K562 (cell line): ENCODE measurements around the gene SMIM29. TPM values are rescaled to one million over a fixed set of nuclear protein-coding genes. Genes with fewer than 3 reads are reported as not detected.
A peak's percentile ranks its signal among the peaks of the same experiment; 100 is the strongest.

Source experiments
- POLR2AphosphoS5 ChIP-seq: IDR thresholded peaks from 2 replicates; pipeline ENCODE4 v1.6.1; 2011; ENCODE audit warnings: mild to moderate bottlenecking, low read depth, low read length, moderate library complexity; ENCODE audit not compliant: control insufficient read depth, insufficient read depth
- polyA plus RNA-seq, 8 experiments: library from polyadenylated mRNA; depleted of rRNA in 4 of 8; stranded (reverse) in 5 of 8; unstranded in 3 of 8; fragments of >200 nt; fragmentation: Nextera tagmentation in 2 of 8; fragmentation: Illumina TruSeq in 1 of 8; extraction: Ambion mirVana in 2 of 8; extraction: Trizol in 1 of 8; gene quantifications; 2 replicates each; pipeline versions ENCODE4 v1.2.1 to v1.2.3, GENCODE V29; 2011 to 2014; ENCODE audit warnings: inconsistent platforms in 1 of 8, missing spikeins in 1 of 8
- total RNA-seq, 7 experiments: library from RNA; depleted of rRNA in 6 of 7; stranded (reverse); fragments of >200 nt in 6 of 7; fragmentation: Illumina TruSeq in 2 of 7; extraction: Trizol in 2 of 7; gene quantifications; 2 replicates each; pipeline versions ENCODE4 v1.2.1 to v1.2.3, GENCODE V29; 2011 to 2021; ENCODE audit warnings: low replicate concordance in 1 of 7
- TF ChIP-seq, protein P1 (sequence below): fragments of 200-400 bp; formaldehyde crosslinking; IDR thresholded peaks from 2 replicates; pipeline ENCODE4 v1.6.1; 2017; ENCODE audit warnings: mild to moderate bottlenecking, low read depth, low read length, moderate library complexity
- TF ChIP-seq, protein P2 (sequence below): fragments of 450-650 bp; IDR thresholded peaks from 2 replicates; pipeline ENCODE4 v1.6.1; 2017; ENCODE audit warnings: antibody characterized with exemption, mild to moderate bottlenecking
- TF ChIP-seq, protein P3 (sequence below): fragments of 450-650 bp; IDR thresholded peaks from 2 replicates; pipeline ENCODE4 v1.6.1; 2018; ENCODE audit warnings: mild to moderate bottlenecking, low read depth; ENCODE audit not compliant: partially characterized antibody

The SMIM29 gene
- total and polyA plus RNA-seq, 9 of the 15 experiments (the other 6 are each of a cell fraction or from before 2014, with no cell fraction given), result 6.5 to 36.7 (median 20.9) TPM

DNA sequence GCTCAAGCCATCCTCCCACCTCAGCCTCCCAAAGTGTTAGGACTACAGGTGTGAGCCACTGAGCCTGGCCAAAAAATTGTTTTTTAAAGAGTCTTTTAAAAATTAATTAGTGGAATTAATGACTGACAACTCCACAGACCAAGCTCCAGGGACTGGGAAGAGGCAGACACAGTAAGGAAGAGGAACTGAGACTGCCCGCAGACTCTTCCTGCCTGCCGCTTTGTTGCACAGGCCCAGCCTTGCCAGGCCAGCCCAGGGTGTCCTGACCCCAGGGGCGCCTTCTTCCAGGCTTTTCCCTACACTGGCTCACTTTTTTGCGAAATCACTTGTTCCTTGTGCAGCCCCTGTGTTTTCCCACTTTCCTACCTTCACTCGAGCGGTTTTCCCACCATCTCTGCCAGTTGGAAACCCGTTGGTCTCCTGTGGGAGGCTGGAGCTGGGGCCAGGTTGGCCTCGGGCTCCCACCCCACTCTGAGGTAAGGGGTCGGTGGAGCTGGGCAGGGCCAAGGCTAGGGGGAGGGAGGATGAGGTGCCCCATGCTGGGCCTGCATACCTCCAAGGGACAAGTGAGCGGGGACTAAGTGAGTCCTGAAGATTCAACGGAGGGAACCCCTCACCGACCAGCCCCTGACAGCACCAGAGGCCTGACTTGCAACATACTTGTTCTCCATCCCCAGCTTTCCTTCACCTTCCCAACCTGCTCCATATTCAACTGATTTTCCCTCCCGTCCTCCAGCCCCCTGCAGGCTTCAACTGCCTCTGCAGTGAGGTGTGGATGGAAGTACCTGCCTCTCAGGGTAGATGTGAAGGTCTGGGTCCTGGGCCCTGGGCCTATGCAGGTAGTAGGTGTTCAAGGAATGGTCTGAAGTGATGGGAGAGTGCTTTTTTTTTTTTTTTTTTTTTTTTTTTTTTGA is 23.5 kb upstream of the SMIM29 start (continued):
- TF ChIP-seq, protein P1, sequence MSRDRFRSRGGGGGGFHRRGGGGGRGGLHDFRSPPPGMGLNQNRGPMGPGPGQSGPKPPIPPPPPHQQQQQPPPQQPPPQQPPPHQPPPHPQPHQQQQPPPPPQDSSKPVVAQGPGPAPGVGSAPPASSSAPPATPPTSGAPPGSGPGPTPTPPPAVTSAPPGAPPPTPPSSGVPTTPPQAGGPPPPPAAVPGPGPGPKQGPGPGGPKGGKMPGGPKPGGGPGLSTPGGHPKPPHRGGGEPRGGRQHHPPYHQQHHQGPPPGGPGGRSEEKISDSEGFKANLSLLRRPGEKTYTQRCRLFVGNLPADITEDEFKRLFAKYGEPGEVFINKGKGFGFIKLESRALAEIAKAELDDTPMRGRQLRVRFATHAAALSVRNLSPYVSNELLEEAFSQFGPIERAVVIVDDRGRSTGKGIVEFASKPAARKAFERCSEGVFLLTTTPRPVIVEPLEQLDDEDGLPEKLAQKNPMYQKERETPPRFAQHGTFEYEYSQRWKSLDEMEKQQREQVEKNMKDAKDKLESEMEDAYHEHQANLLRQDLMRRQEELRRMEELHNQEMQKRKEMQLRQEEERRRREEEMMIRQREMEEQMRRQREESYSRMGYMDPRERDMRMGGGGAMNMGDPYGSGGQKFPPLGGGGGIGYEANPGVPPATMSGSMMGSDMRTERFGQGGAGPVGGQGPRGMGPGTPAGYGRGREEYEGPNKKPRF, result no peak
- TF ChIP-seq, protein P2, sequence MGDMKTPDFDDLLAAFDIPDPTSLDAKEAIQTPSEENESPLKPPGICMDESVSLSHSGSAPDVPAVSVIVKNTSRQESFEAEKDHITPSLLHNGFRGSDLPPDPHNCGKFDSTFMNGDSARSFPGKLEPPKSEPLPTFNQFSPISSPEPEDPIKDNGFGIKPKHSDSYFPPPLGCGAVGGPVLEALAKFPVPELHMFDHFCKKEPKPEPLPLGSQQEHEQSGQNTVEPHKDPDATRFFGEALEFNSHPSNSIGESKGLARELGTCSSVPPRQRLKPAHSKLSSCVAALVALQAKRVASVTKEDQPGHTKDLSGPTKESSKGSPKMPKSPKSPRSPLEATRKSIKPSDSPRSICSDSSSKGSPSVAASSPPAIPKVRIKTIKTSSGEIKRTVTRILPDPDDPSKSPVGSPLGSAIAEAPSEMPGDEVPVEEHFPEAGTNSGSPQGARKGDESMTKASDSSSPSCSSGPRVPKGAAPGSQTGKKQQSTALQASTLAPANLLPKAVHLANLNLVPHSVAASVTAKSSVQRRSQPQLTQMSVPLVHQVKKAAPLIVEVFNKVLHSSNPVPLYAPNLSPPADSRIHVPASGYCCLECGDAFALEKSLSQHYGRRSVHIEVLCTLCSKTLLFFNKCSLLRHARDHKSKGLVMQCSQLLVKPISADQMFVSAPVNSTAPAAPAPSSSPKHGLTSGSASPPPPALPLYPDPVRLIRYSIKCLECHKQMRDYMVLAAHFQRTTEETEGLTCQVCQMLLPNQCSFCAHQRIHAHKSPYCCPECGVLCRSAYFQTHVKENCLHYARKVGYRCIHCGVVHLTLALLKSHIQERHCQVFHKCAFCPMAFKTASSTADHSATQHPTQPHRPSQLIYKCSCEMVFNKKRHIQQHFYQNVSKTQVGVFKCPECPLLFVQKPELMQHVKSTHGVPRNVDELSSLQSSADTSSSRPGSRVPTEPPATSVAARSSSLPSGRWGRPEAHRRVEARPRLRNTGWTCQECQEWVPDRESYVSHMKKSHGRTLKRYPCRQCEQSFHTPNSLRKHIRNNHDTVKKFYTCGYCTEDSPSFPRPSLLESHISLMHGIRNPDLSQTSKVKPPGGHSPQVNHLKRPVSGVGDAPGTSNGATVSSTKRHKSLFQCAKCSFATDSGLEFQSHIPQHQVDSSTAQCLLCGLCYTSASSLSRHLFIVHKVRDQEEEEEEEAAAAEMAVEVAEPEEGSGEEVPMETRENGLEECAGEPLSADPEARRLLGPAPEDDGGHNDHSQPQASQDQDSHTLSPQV, result peak; percentile 74; the same call in 1 of the 2 replicates
- TF ChIP-seq, protein P3, sequence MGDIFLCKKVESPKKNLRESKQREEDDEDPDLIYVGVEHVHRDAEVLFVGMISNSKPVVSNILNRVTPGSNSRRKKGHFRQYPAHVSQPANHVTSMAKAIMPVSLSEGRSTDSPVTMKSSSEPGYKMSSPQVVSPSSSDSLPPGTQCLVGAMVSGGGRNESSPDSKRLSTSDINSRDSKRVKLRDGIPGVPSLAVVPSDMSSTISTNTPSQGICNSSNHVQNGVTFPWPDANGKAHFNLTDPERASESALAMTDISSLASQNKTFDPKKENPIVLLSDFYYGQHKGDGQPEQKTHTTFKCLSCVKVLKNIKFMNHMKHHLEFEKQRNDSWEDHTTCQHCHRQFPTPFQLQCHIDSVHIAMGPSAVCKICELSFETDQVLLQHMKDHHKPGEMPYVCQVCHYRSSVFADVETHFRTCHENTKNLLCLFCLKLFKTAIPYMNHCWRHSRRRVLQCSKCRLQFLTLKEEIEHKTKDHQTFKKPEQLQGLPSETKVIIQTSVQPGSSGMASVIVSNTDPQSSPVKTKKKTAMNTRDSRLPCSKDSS, result peak; percentile 7
- TF ChIP-seq POLR2AphosphoS5, result no peak
